H1 (cell line): ENCODE data around the gene NGEF. TPM values are rescaled to one million over a fixed set of nuclear protein-coding genes. Genes with fewer than 3 reads are reported as not detected.

Experiments used
- CTCF ChIA-PET: fragments of 300-600 bp; sonication (Branson Sonifier 250); formaldehyde crosslinking; loops from one replicate; lab custom pipeline; 2021; ENCODE audit not compliant: partially characterized antibody; lab: Charles Lee
- POLR2A ChIA-PET: fragments of 300-600 bp; sonication (Branson Sonifier 250); formaldehyde crosslinking; loops from one replicate; lab custom pipeline; 2021; ENCODE audit warnings: inconsistent platforms; ENCODE audit not compliant: partially characterized antibody; lab: Charles Lee
- DNase-seq, 2 experiments: peaks; one replicate each; pipeline versions ENCODE4 v3.0.0 to v3.0.0-alpha.2; 2010 to 2022; ENCODE audit warnings: low spot score in 2 of 2, low read depth in 1 of 2, mixed read lengths in 1 of 2
- FAIRE-seq: peaks from 2 replicates; lab custom pipeline; 2011; peaks lifted over from hg19 to GRCh38; lab: Jason Lieb, UNC
- H2AFZ ChIP-seq: 2 replicates; pipeline ENCODE4 v1.8.1; 2012; ENCODE audit warnings: low read length, inconsistent platforms
- H2AK5ac ChIP-seq: 2 replicates; pipeline ENCODE4 v1.6.1; 2013; ENCODE audit warnings: low read depth, low read length
- H2BK120ac ChIP-seq: replicated peaks from 2 replicates; pipeline ENCODE3; 2013; ENCODE audit warnings: low read depth, low read length, inconsistent platforms
- H2BK12ac ChIP-seq: 2 replicates; pipeline ENCODE4 v1.6.1; 2013; ENCODE audit warnings: low read depth, low read length
- H2BK15ac ChIP-seq: 2 replicates; pipeline ENCODE4 v1.6.1; 2013; ENCODE audit warnings: low read length
- H2BK20ac ChIP-seq: 2 replicates; pipeline ENCODE4 v1.6.1; 2013; ENCODE audit warnings: low read length
- H2BK5ac ChIP-seq: 2 replicates; pipeline ENCODE4 v1.6.1; 2013; ENCODE audit warnings: low read depth, low read length
- H3K14ac ChIP-seq: 2 replicates; pipeline ENCODE4 v1.6.1; 2013; ENCODE audit warnings: inconsistent platforms; ENCODE audit not compliant: insufficient read length
- H3K18ac ChIP-seq: 2 replicates; pipeline ENCODE4 v1.6.1; 2013; ENCODE audit warnings: low read length; ENCODE audit errors: extremely low read depth
- H3K23ac ChIP-seq: 2 replicates; pipeline ENCODE4 v1.6.1; 2013; ENCODE audit warnings: inconsistent platforms; ENCODE audit not compliant: insufficient read length
- H3K23me2 ChIP-seq: 2 replicates; pipeline ENCODE4 v1.6.1; 2013; ENCODE audit warnings: low read depth, low read length
- H3K27ac ChIP-seq: 2 replicates; pipeline ENCODE4 v1.6.1; 2011; ENCODE audit warnings: low read depth, low read length, inconsistent platforms
- H3K27me3 ChIP-seq, 4 experiments: replicated peaks in 1 of 4; 1 replicate in 1 of 4; 2 replicates in 3 of 4; pipeline versions ENCODE4 v1.6.1 to v1.8.1; 2011 to 2013; ENCODE audit warnings: low read length in 3 of 4, mild to moderate bottlenecking in 3 of 4, inconsistent platforms in 2 of 4, mixed read lengths in 2 of 4, moderate library complexity in 1 of 4; ENCODE audit not compliant: control insufficient read depth in 3 of 4, insufficient read depth in 3 of 4; ENCODE audit errors: extremely low read depth in 1 of 4
- H3K36me3 ChIP-seq, 4 experiments: 2 replicates each; pipeline versions ENCODE4 v1.6.1 to v1.8.1; 2011 to 2013; ENCODE audit warnings: mild to moderate bottlenecking in 4 of 4, low read length in 3 of 4, moderate library complexity in 2 of 4, control low read depth in 1 of 4, inconsistent platforms in 1 of 4; ENCODE audit not compliant: insufficient read depth in 4 of 4, control insufficient read depth in 2 of 4
- H3K4ac ChIP-seq: replicated peaks from 2 replicates; pipeline ENCODE3; 2013; ENCODE audit warnings: low read length, low read depth, mixed read lengths, inconsistent platforms; ENCODE audit not compliant: insufficient read length
- H3K4me1 ChIP-seq, 4 experiments: replicated peaks in 1 of 4; 1 replicate in 1 of 4; 2 replicates in 3 of 4; pipeline versions ENCODE4 v1.6.1 to v1.8.1; 2011 to 2013; ENCODE audit warnings: low read length in 3 of 4, inconsistent platforms in 2 of 4, mixed read lengths in 1 of 4; ENCODE audit not compliant: insufficient read depth in 4 of 4, control insufficient read depth in 3 of 4
- H3K4me2 ChIP-seq, 2 experiments: 2 replicates each; pipeline versions ENCODE4 v1.6.1 to v1.8.1; 2011 to 2013; ENCODE audit warnings: low read depth in 2 of 2, low read length in 2 of 2, control low read depth in 1 of 2, inconsistent platforms in 1 of 2, mild to moderate bottlenecking in 1 of 2; ENCODE audit not compliant: insufficient read depth in 1 of 2
- H3K4me3 ChIP-seq, 4 experiments: fragments of 200-600, 300-600 bp in 1 of 4; sonication (generic), shearing (Covaris generic), sonication (Bioruptor Twin) in 1 of 4; 2 replicates each; pipeline versions ENCODE4 v1.5.1 to v1.8.1; 2011 to 2016; ENCODE audit warnings: low read length in 4 of 4, low read depth in 3 of 4, control low read depth in 2 of 4, inconsistent platforms in 2 of 4, mild to moderate bottlenecking in 2 of 4, mixed read lengths in 1 of 4, moderate library complexity in 1 of 4; ENCODE audit not compliant: insufficient read depth in 2 of 4; ENCODE audit errors: extremely low read depth in 1 of 4
- H3K56ac ChIP-seq: replicated peaks from 2 replicates; pipeline ENCODE3; 2013; ENCODE audit warnings: low read depth, mild to moderate bottlenecking, mixed read lengths, low read length, inconsistent platforms; ENCODE audit not compliant: insufficient read length
- H3K79me1 ChIP-seq: 2 replicates; pipeline ENCODE4 v1.6.1; 2013; ENCODE audit warnings: low read depth, low read length, control low read depth
- H3K79me2 ChIP-seq, 2 experiments: 2 replicates each; pipeline versions ENCODE4 v1.6.1 to v1.8.1; 2012 to 2013; ENCODE audit warnings: low read length in 2 of 2, mild to moderate bottlenecking in 2 of 2, inconsistent platforms in 1 of 2; ENCODE audit not compliant: insufficient read depth in 2 of 2, control insufficient read depth in 1 of 2
- H3K9ac ChIP-seq, 4 experiments: replicated peaks in 1 of 4; 1 replicate in 1 of 4; 2 replicates in 3 of 4; pipeline versions ENCODE4 v1.6.1 to v1.8.1; 2011 to 2013; ENCODE audit warnings: low read depth in 3 of 4, low read length in 3 of 4, control low read depth in 2 of 4, mild to moderate bottlenecking in 2 of 4, moderate library complexity in 2 of 4, inconsistent platforms in 1 of 4; ENCODE audit errors: extremely low read depth in 1 of 4
- H3K9me3 ChIP-seq, 2 experiments: 2 replicates each; pipeline versions ENCODE4 v1.6.1 to v1.8.1; 2012 to 2013; ENCODE audit warnings: mild to moderate bottlenecking in 2 of 2, moderate library complexity in 2 of 2, control low read depth in 1 of 2, inconsistent platforms in 1 of 2, low read depth in 1 of 2, low read length in 1 of 2, mixed read lengths in 1 of 2; ENCODE audit not compliant: insufficient read depth in 2 of 2
- H4K20me1 ChIP-seq, 2 experiments: replicated peaks in 1 of 2; 2 replicates each; pipeline versions ENCODE3 to v1.8.1; 2011 to 2013; ENCODE audit warnings: inconsistent platforms in 2 of 2, low read length in 2 of 2, mild to moderate bottlenecking in 1 of 2; ENCODE audit not compliant: insufficient read depth in 2 of 2, control insufficient read depth in 1 of 2
- H4K5ac ChIP-seq: 2 replicates; pipeline ENCODE4 v1.6.1; 2013; ENCODE audit warnings: low read length, low read depth, mixed read lengths, inconsistent platforms; ENCODE audit not compliant: insufficient read length
- H4K8ac ChIP-seq: 2 replicates; pipeline ENCODE4 v1.8.0; 2013; ENCODE audit warnings: mild to moderate bottlenecking, moderate library complexity, low read length, inconsistent platforms; ENCODE audit not compliant: insufficient read depth; ENCODE audit errors: extremely low read depth
- H4K91ac ChIP-seq: replicated peaks from 2 replicates; pipeline ENCODE3; 2013; ENCODE audit warnings: low read length, mixed read lengths, inconsistent platforms; ENCODE audit not compliant: insufficient read length
- HDAC2 ChIP-seq, 2 experiments: fragments of 300-600 bp in 1 of 2; sonication (generic) in 1 of 2; IDR thresholded peaks; 2 replicates each; pipeline ENCODE4 v1.6.1; 2011 to 2012; ENCODE audit warnings: low read depth in 2 of 2, low read length in 2 of 2, mild to moderate bottlenecking in 2 of 2, moderate library complexity in 2 of 2, borderline replicate concordance in 1 of 2, inconsistent platforms in 1 of 2
- SUZ12 ChIP-seq: fragments of 200-600 bp; sonication (generic); IDR thresholded peaks from 2 replicates; pipeline ENCODE4 v1.6.1; 2012; ENCODE audit warnings: mild to moderate bottlenecking, inconsistent platforms, low read length, moderate library complexity, mixed read lengths
- WGBS, 2 experiments: shearing (Covaris generic) in 1 of 2; methylation state at CpG; one replicate each; pipeline versions ENCODE4 v1.1.6 to v1.1.7; 2013 to 2015; ENCODE audit warnings: low lambda C conversion rate in 2 of 2, mixed read lengths in 2 of 2, inconsistent platforms in 1 of 2, low coverage in 1 of 2, missing lambda C conversion rate in 1 of 2; ENCODE audit not compliant: insufficient replicate concordance in 2 of 2, insufficient coverage in 1 of 2, insufficient read length in 1 of 2; ENCODE audit errors: extremely low coverage in 1 of 2, missing lambda C conversion rate in 1 of 2; 5-methylcytosine and 5-hydroxymethylcytosine counted together
- polyA plus RNA-seq, 7 experiments: library from polyadenylated mRNA; depleted of rRNA in 3 of 7; stranded (reverse) in 5 of 7; unstranded in 2 of 7; fragments of >200 nt in 5 of 7; fragments of 200-250 nt in 2 of 7; gene quantifications; 1 replicate in 5 of 7; 2 replicates in 1 of 7; 4 replicates in 1 of 7; pipeline versions ENCODE4 v1.2.1 to v1.2.3, GENCODE V29; 2011 to 2013; ENCODE audit warnings: missing spikeins in 2 of 7, mixed read lengths in 2 of 7
- total RNA-seq: library from RNA; stranded (reverse); fragmentation: NEBNext Ultra II Directional; extraction: Animal tissue kit (Norgen Biotek cat#: 25700); gene quantifications from 2 replicates; pipeline ENCODE4 v1.2.1, GENCODE V29; 2021

The NGEF gene
- total and polyA plus RNA-seq, 2 of the 8 experiments (the other 6 are each of a cell fraction or from before 2014, with no cell fraction given), result 2.7 to 3.2 TPM

GRCh38 chr2:232870018-232870765 lies 142.9 kb downstream of the NGEF start, which contains the start of gene SNORC:
Gene SNORC (plus strand): TSS chr2:232870264. CDS start chr2:232870342, 78 bp downstream.
- H2AK5ac ChIP-seq, result no peak within 1 kb of the TSS
- H2AFZ ChIP-seq, result no peak within 1 kb of the TSS
- H3K79me1 ChIP-seq, result no peaks in the 10 kb centered on the region
- no peaks in the 10 kb centered on the region; a peak in 1 of 7 replicates for H3K4me1 ChIP-seq
- no peak within 1 kb of the TSS for H3K9ac ChIP-seq
- H3K9me3 ChIP-seq, result no peaks in the 10 kb centered on the region
- peaks cover 0 to under 1% (median 0%) of the 10 kb centered on the region in 4 experiments; a peak in 3 of 7 replicates for H3K27me3 ChIP-seq
- H3K36me3 ChIP-seq, result no peaks in the 10 kb centered on the region
- H2BK20ac ChIP-seq, result no peak within 1 kb of the TSS
- no peak within 1 kb of the TSS for H3K23ac ChIP-seq
- H3K79me2 ChIP-seq, result no peaks in the 10 kb centered on the region
- peak in 1 of 2 experiments; percentile 43 for DNase-seq
- H2BK12ac ChIP-seq, result no peak within 1 kb of the TSS
- no peak within 1 kb of the TSS for H3K18ac ChIP-seq
- no peak within 1 kb of the TSS for H2BK5ac ChIP-seq
- H4K91ac ChIP-seq, result no peak within 1 kb of the TSS
- no peak within 1 kb of the TSS for H2BK15ac ChIP-seq
- H2BK120ac ChIP-seq, result no peak within 1 kb of the TSS
- H3K56ac ChIP-seq, result no peak within 1 kb of the TSS
- no peaks in the 10 kb centered on the region for H3K23me2 ChIP-seq
- WGBS, 2 experiments, result 90% methylated on average over 18 of the region's 21 CpGs; no CpG with 5 or more reads in 1 of the 2 experiments
- no peak for TF ChIP-seq HDAC2 (IDR thresholded peaks at IDR 0.05; ENCODE audit: borderline replicate concordance in 1 of 2, low read depth in 2 of 2, low read length in 2 of 2)
- no peak for TF ChIP-seq SUZ12
- TF ChIP-seq, all 59 proteins: peak for 0
- Histone ChIP-seq H4K5ac (no peak within 1 kb of the TSS), H3K4me2 (no peak within 1 kb of the TSS), H4K20me1 (no peaks in the 10 kb centered on the region), H3K4me3 (no peak within 1 kb of the TSS), H3K27ac (no peak within 1 kb of the TSS), H4K8ac (no peak within 1 kb of the TSS), H3K14ac (no peak within 1 kb of the TSS), H3K4ac (no peak within 1 kb of the TSS)
- POLR2A ChIA-PET, result interaction anchor here (1.2 to 1.6 kb wide), 2 partner anchors 11 to 17 kb away, joined by 3 read pairs; no protein-coding TSS in a partner anchor
- no peak for FAIRE-seq
- CTCF ChIA-PET, result interaction anchor here (0.8 to 3.0 kb wide), 10 partner anchors 17 to 624 kb away, joined by 3 to 13 read pairs (median 3); no protein-coding TSS in a partner anchor
